H9 (cell line): ENCODE measurements around the gene LRMDA. TPM values are rescaled to one million over a fixed set of nuclear protein-coding genes. Genes with fewer than 3 reads are reported as not detected.
A peak's percentile ranks its signal among the peaks of the same experiment; 100 is the strongest.

Experiments used
- DNase-seq: peaks from one replicate; pipeline ENCODE4 v3.0.0-alpha.2; 2017
- H2AFZ ChIP-seq: one replicate; pipeline ENCODE4 v1.6.1; 2013; ENCODE audit warnings: mild to moderate bottlenecking, low read length, control low read depth, moderate library complexity
- H2AK5ac ChIP-seq: 2 replicates; pipeline ENCODE4 v1.6.1; 2013; ENCODE audit warnings: low read length, control low read depth, mixed read lengths; ENCODE audit not compliant: insufficient read length
- H2BK120ac ChIP-seq: one replicate; pipeline ENCODE4 v1.6.1; 2013; ENCODE audit warnings: low read depth, mild to moderate bottlenecking, low read length, control low read depth, inconsistent platforms; ENCODE audit not compliant: poor library complexity, severe bottlenecking
- H2BK12ac ChIP-seq: 2 replicates; pipeline ENCODE4 v1.6.1; 2013; ENCODE audit warnings: low read length, control low read depth, mixed read lengths, low read depth; ENCODE audit not compliant: insufficient read length
- H2BK15ac ChIP-seq: 2 replicates; pipeline ENCODE4 v1.6.1; 2013; ENCODE audit warnings: low read depth, low read length, control low read depth
- H2BK20ac ChIP-seq: one replicate; pipeline ENCODE4 v1.6.1; 2013; ENCODE audit warnings: low read depth, mild to moderate bottlenecking, low read length, control low read depth, inconsistent platforms; ENCODE audit not compliant: poor library complexity, severe bottlenecking
- H2BK5ac ChIP-seq: 2 replicates; pipeline ENCODE4 v1.6.1; 2013; ENCODE audit warnings: low read length, control low read depth, mixed read lengths; ENCODE audit not compliant: insufficient read length
- H3K14ac ChIP-seq: 2 replicates; pipeline ENCODE4 v1.6.1; 2013; ENCODE audit warnings: low read length, control low read depth; ENCODE audit not compliant: insufficient read depth
- H3K18ac ChIP-seq: 2 replicates; pipeline ENCODE4 v1.6.1; 2013; ENCODE audit warnings: low read depth, mild to moderate bottlenecking, mixed read lengths, low read length, control low read depth; ENCODE audit not compliant: insufficient read length
- H3K23ac ChIP-seq: 2 replicates; pipeline ENCODE4 v1.6.1; 2013; ENCODE audit warnings: low read length, control low read depth, mixed read lengths, low read depth; ENCODE audit not compliant: insufficient read length
- H3K23me2 ChIP-seq: 2 replicates; pipeline ENCODE4 v1.6.1; 2013; ENCODE audit warnings: low read depth, mild to moderate bottlenecking, mixed read lengths, low read length, control low read depth; ENCODE audit not compliant: insufficient read length, poor library complexity, severe bottlenecking
- H3K27ac ChIP-seq: 2 replicates; pipeline ENCODE4 v1.5.1; 2013; ENCODE audit warnings: low read length, control low read depth, mixed read lengths, low read depth; ENCODE audit not compliant: insufficient read length
- H3K27me3 ChIP-seq: 2 replicates; pipeline ENCODE4 v1.6.1; 2013; ENCODE audit warnings: low read length, control low read depth, inconsistent platforms; ENCODE audit not compliant: insufficient read depth
- H3K4ac ChIP-seq: 2 replicates; pipeline ENCODE4 v1.6.1; 2013; ENCODE audit warnings: low read depth, mild to moderate bottlenecking, control low read depth, inconsistent platforms, low read length, moderate library complexity
- H3K4me1 ChIP-seq: 2 replicates; pipeline ENCODE4 v1.6.1; 2013; ENCODE audit warnings: low read length, control low read depth, inconsistent platforms; ENCODE audit not compliant: insufficient read depth
- H3K4me2 ChIP-seq: 2 replicates; pipeline ENCODE4 v1.6.1; 2013; ENCODE audit warnings: low read length, control low read depth, mixed read lengths; ENCODE audit not compliant: insufficient read length, insufficient read depth
- H3K56ac ChIP-seq: 2 replicates; pipeline ENCODE4 v1.6.1; 2013; ENCODE audit warnings: low read depth, mild to moderate bottlenecking, mixed read lengths, low read length, control low read depth; ENCODE audit not compliant: insufficient read length
- H3K79me1 ChIP-seq: 2 replicates; pipeline ENCODE4 v1.6.1; 2013; ENCODE audit warnings: low read depth, mild to moderate bottlenecking, moderate library complexity, low read length, control low read depth, inconsistent platforms; ENCODE audit not compliant: insufficient read depth, poor library complexity, severe bottlenecking
- H3K79me2 ChIP-seq: 2 replicates; pipeline ENCODE4 v1.6.1; 2013; ENCODE audit warnings: low read length, control low read depth, inconsistent platforms; ENCODE audit not compliant: insufficient read depth
- H3K9ac ChIP-seq: 2 replicates; pipeline ENCODE4 v1.6.1; 2013; ENCODE audit warnings: low read length, control low read depth, mixed read lengths; ENCODE audit not compliant: insufficient read length; ENCODE audit errors: extremely low read depth
- H3K9me3 ChIP-seq: one replicate; pipeline ENCODE4 v1.6.1; 2013; ENCODE audit warnings: low read depth, low read length, inconsistent platforms; ENCODE audit not compliant: control insufficient read depth
- H3T11ph ChIP-seq: one replicate; pipeline ENCODE4 v1.6.1; 2013; ENCODE audit warnings: mild to moderate bottlenecking, low read length, control low read depth, inconsistent platforms
- H4K20me1 ChIP-seq: one replicate; pipeline ENCODE4 v1.6.1; 2013; ENCODE audit not compliant: control insufficient read depth, insufficient read length, insufficient read depth
- H4K5ac ChIP-seq: 2 replicates; pipeline ENCODE4 v1.6.1; 2013; ENCODE audit warnings: low read depth, mild to moderate bottlenecking, mixed read lengths, low read length, control low read depth; ENCODE audit not compliant: insufficient read length
- H4K8ac ChIP-seq: replicated peaks from 2 replicates; pipeline ENCODE4 v1.6.1; 2013; ENCODE audit warnings: low read length, control low read depth, mixed read lengths, low read depth; ENCODE audit not compliant: insufficient read length
- H4K91ac ChIP-seq: 2 replicates; pipeline ENCODE4 v1.6.1; 2013; ENCODE audit warnings: low read depth, mild to moderate bottlenecking, moderate library complexity, mixed read lengths, low read length, control low read depth; ENCODE audit not compliant: insufficient read length
- H3K27ac Mint-ChIP-seq, 3 experiments: 2 replicates in 2 of 3; 3 replicates in 1 of 3; pipeline ENCODE4 v1.8.0; 2020 to 2021; ENCODE audit warnings: mixed read lengths in 3 of 3, mild to moderate bottlenecking in 1 of 3, moderate library complexity in 1 of 3
- H3K27me3 Mint-ChIP-seq: 2 replicates; pipeline ENCODE4 v1.8.0; 2021; ENCODE audit warnings: low read depth, mild to moderate bottlenecking, moderate library complexity, mixed read lengths
- H3K36me3 Mint-ChIP-seq, 3 experiments: 2 replicates in 2 of 3; 3 replicates in 1 of 3; pipeline ENCODE4 v1.8.0; 2020 to 2021; ENCODE audit warnings: low read depth in 3 of 3, mixed read lengths in 3 of 3; ENCODE audit not compliant: insufficient read depth in 1 of 3
- H3K4me1 Mint-ChIP-seq, 2 experiments: 2 replicates each; pipeline ENCODE4 v1.8.0; 2020; ENCODE audit warnings: mixed read lengths in 2 of 2
- H3K4me3 Mint-ChIP-seq, 2 experiments: 2 replicates in 1 of 2; 3 replicates in 1 of 2; pipeline ENCODE4 v1.8.0; 2020 to 2021; ENCODE audit warnings: mild to moderate bottlenecking in 2 of 2, mixed read lengths in 2 of 2, moderate library complexity in 1 of 2
- H3K9me3 Mint-ChIP-seq, 2 experiments: 2 replicates in 1 of 2; 3 replicates in 1 of 2; pipeline ENCODE4 v1.8.0; 2020; ENCODE audit warnings: mild to moderate bottlenecking in 2 of 2, mixed read lengths in 2 of 2, moderate library complexity in 1 of 2
- WGBS: extraction: QIAGEN DNeasy Blood & Tissue Kit; methylation state at CpG from one replicate; pipeline ENCODE4 v1.1.7; 2013; ENCODE audit warnings: missing lambda C conversion rate, low lambda C conversion rate, mixed read lengths; ENCODE audit not compliant: insufficient read length; ENCODE audit errors: extremely low coverage; 5-methylcytosine and 5-hydroxymethylcytosine counted together
- total RNA-seq: library from RNA; stranded (reverse); gene quantifications from 2 replicates; pipeline ENCODE4 v1.2.1, GENCODE V29; 2021
- TF ChIP-seq, protein P1 (sequence below): fragments of 200-600 bp; sonication (generic); conservative IDR thresholded peaks from 3 replicates; pipeline ENCODE4 v1.8.0; 2021; ENCODE audit warnings: antibody characterized with exemption, mild to moderate bottlenecking

The LRMDA gene
- total RNA-seq, 1 experiment from 2014 or later, result 1.8 TPM

DNA sequence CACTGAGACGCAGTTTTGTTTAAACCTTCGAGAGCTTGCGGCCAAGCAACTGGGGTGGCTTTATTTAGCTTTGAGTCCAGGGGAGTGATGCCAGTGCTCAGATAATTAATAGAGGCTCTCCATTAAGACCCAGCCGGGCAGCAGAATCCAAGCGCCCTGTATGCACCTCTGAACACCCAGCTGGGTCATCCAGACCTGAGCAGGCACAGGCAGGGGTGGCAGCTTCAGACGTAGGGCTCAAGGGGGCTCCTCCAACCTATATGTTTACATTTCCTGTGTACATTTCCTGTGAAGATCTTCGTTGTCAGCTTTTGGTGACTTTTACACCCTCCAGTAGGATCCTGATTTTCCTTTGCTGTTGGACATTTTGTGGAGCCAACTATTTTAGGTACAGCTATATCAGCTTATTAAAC, 719.5 kb downstream of the LRMDA start:
- H3K27ac Mint-ChIP-seq, result peak overlapping the region; percentile 86 to 96 (median 93); a peak in 6 of 7 replicates
- WGBS, result no CpG with 5 or more reads among the region's 7 CpGs

More for the DNA sequence above, 719.5 kb downstream of the LRMDA start:
- DNase-seq, result no peak
- no peak overlapping the region for H4K91ac ChIP-seq
- no peak overlapping the region for H3K4me2 ChIP-seq
- peak overlapping the region; percentile 50; the same call in 1 of the 2 replicates for H3K14ac ChIP-seq
- H3K27me3 ChIP-seq, result no peaks in the 10 kb centered on the region
- Mint-ChIP-seq H3K36me3 (peaks cover 29 to 63% (median 30%) of the 10 kb centered on the region in 3 experiments), H3K27me3 (peaks cover 6% of the 10 kb centered on the region), H3K4me3 (no peak overlapping the region), H3K9me3 (peaks cover 44 to 54% of the 10 kb centered on the region in 2 experiments), H3K4me1 (peaks cover 29 to 34% of the 10 kb centered on the region in 2 experiments)
- no peak overlapping the region for H3K27ac ChIP-seq
- no peaks in the 10 kb centered on the region for H3K23me2 ChIP-seq
- H2BK20ac ChIP-seq, result no peak overlapping the region
- H3K4me1 ChIP-seq, result peaks cover 8% of the 10 kb centered on the region; the same call in 1 of the 2 replicates
- H3K18ac ChIP-seq, result no peak overlapping the region
- H4K8ac ChIP-seq, result no peak overlapping the region
- no peak overlapping the region for H2BK120ac ChIP-seq
- no peak overlapping the region for H2AFZ ChIP-seq
- no peak overlapping the region for H2BK12ac ChIP-seq
- no peak overlapping the region for H2BK15ac ChIP-seq
- no peak overlapping the region for H3K23ac ChIP-seq
- no peak overlapping the region for H2AK5ac ChIP-seq
- H3K79me1 ChIP-seq, result no peaks in the 10 kb centered on the region
- TF ChIP-seq, protein P1, sequence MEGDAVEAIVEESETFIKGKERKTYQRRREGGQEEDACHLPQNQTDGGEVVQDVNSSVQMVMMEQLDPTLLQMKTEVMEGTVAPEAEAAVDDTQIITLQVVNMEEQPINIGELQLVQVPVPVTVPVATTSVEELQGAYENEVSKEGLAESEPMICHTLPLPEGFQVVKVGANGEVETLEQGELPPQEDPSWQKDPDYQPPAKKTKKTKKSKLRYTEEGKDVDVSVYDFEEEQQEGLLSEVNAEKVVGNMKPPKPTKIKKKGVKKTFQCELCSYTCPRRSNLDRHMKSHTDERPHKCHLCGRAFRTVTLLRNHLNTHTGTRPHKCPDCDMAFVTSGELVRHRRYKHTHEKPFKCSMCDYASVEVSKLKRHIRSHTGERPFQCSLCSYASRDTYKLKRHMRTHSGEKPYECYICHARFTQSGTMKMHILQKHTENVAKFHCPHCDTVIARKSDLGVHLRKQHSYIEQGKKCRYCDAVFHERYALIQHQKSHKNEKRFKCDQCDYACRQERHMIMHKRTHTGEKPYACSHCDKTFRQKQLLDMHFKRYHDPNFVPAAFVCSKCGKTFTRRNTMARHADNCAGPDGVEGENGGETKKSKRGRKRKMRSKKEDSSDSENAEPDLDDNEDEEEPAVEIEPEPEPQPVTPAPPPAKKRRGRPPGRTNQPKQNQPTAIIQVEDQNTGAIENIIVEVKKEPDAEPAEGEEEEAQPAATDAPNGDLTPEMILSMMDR, result no peak
- no peaks in the 10 kb centered on the region for H3K79me2 ChIP-seq
- no peak overlapping the region for H4K5ac ChIP-seq
- H2BK5ac ChIP-seq, result no peak overlapping the region
- H3K9ac ChIP-seq, result no peak overlapping the region
- H3K56ac ChIP-seq, result no peak overlapping the region
- H4K20me1 ChIP-seq, result no peaks in the 10 kb centered on the region
- H3T11ph ChIP-seq, result no peak overlapping the region
- H3K9me3 ChIP-seq, result peaks cover 7% of the 10 kb centered on the region
- no peak overlapping the region for H3K4ac ChIP-seq
